HG02840 (cell line): Measurements from ENCODE around the gene AKR1C8.
"Not testable (repeated sequence)": the region's sequence is repeated elsewhere in the genome, so short reads cannot be mapped to it uniquely, and the experiment has no call there.

ENCODE experiments used
- ATAC-seq: cut with Tn5 transposase; IDR thresholded peaks from one replicate; pipeline ENCODE4 v1.9.1; 2021; ENCODE audit warnings: mild to moderate bottlenecking, moderate library complexity, moderate number of reproducible peaks; ENCODE audit not compliant: unreplicated experiment, low FRiP score

Gene AKR1C8

GRCh38 chr10:5184987-5185775, at the start of gene AKR1C8:
Gene AKR1C8 (minus strand): TSS chr10:5185150. CDS start chr10:5185104, 46 bp downstream.
- no peak for ATAC-seq

- ATAC-seq, result no peak
These were observed 49.3 kb upstream of the AKR1C8 start for GRCh38 chr10:5234106-5234860.

DNA sequence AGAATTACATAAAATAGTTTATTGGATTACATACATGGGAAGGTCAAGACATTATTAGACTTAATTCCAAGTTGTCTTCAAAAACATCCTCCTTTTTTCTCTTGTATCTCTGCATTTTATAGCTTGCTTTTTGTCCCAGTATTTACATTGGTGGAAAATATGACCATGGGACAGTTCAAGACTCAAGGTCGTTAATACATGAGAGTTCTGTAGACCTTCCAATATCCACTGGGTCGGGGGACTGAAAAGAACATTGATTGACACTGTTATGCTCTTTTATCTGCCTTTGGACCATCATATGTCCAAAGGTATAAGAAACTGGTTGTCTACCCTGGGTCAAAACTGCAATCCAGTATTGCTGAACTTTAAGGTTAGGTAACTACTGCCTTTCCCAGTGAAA, 48.4 kb upstream of the AKR1C8 start:
- ATAC-seq, result no peak

DNA sequence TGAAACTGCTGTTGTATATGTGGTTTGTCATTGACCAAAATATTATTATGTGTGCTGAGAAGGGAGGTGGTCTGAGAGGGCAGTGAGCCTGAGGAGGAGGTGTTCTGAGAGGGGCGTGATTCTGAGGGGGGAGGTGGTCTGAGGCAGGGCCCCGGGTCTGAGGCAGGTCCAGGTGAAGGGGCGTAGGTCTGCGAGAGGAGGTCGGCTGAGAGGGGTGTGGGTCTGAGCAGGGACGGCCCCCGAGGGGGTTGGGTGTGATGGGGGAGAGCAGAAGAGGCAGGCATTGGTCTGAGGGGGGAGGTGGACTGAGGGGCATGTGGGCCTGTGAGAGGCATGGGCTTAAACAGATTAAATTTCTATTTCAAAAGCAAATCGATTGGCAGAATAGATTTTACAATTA, 44.1 kb upstream of the AKR1C8 start:
- ATAC-seq, result no peak

DNA sequence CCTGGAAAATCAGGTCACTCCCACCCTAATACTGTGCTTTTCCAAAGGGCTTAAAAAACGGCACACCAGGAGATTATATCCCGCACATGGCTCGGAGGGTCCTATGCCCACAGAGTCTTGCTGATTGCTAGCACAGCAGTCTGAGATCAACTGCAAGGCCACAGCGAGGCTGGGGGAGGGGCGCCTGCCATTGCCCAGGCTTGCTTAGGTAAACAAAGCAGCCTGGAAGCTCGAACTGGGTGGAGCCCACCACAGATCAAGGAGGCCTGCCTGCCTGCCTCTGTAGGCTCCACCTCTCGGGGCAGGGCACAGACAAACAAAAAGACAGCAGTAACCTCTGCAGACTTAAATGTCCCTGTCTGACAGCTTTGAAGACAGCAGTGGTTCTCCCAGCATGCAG, 38.0 kb upstream of the AKR1C8 start:
- ATAC-seq, result not testable (repeated sequence)

DNA sequence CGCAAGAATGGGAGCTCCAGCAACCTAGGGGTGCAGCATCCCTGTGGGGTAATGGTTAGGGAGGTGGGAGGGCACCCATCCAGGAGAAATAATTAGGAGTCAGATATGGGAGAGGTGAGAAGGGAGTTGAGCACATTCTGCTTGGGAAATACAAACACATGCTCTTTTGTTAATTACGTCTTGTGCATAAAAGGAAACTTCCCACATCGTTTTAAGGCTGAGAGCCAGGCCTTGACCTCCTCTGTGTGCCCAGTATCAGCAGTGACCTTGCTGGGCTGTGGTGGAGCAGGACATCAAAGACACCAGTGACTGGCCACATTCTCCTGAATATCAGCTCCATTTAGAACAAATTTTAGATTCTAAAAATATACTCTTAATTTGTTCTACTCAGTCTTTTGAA, 34.3 kb upstream of the AKR1C8 start:
- ATAC-seq, result no peak

DNA sequence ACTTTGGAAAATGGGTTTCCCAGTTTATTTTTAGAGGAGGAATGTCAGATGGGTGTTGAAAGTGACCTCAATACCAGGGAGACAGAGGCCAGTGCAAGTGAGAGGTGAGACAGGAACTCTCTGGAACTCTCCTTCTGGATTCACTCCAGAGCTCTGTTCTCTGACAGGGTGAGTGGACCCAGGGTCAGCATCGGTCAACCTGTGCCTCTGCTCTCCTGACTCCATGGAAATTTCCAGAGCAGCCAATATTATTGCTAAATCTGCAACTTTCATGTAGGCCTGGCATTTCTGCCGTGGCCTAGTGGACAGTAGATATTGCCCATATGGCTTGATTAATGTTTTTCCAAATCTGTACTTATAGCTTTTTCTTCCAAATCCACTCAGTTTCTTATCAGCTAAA, 31.9 kb upstream of the AKR1C8 start:
- no peak for ATAC-seq

- no peak for ATAC-seq
These were observed 27.0 kb upstream of the AKR1C8 start for GRCh38 chr10:5211696-5212536.

GRCh38 chr10:5210261-5210660, 25.3 kb upstream of the AKR1C8 start:
- not testable (repeated sequence) for ATAC-seq

DNA sequence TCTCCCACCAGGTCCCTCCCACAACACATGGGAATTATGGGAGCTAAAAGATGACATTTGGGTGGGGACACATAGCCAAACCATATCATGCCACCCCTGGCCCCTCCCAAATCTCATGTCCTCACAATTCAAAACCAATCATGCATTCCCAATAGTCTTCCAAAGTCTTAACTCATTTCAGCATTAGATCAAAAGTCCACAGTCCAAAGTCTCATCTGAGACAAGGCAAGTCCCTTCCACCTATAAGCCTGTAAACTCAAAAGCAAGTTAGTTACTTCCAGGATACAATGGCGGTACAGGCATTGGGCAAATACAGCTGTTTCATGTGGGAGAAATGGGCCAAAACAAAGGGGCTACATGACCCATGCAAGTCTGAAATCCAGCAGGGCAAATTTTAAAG, 24.8 kb upstream of the AKR1C8 start:
- not testable (repeated sequence) for ATAC-seq

GRCh38 chr10:5206799-5207198, 21.8 kb upstream of the AKR1C8 start:
- no peak for ATAC-seq

DNA sequence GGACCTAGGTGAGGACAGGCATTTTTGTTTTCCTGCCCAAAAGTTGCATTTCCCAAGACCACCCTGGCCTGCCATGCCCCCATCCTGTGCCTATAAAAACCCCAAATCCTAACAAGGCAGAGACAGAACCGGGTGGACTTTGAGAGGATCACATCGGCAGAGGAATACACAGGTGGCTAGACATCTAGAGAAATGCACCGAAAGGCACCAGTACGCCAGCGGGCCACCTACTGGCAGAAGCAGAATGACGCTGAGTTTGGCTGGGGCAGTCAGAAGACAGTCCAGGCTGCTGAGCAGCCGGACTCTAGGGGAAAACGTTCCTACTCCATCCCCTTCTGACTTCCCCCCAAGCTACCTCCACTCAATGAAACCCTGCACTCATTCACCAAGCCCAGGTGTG, 14.4 kb upstream of the AKR1C8 start:
- ATAC-seq, result no peak

GRCh38 chr10:5198386-5198785, 13.4 kb upstream of the AKR1C8 start:
- ATAC-seq, result no peak

DNA sequence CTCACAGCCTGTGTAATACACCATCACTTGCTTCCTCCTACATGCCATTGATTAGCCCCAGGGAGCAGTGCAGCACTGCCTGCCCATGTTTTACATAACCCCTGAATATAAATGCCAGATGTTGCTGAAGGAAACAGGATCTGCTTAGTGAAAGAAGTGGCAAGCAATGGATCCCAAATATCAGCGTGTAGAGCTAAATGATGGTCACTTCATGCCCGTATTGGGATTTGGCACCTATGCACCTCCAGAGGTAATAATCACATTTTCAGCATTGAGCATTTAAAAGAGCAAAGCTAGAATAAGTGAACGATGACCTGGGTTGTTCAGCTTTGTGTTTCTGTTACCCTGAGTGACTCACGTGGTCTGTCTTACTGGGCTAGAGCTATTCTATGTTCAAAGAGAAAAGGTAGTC, 11.8 kb upstream of the AKR1C8 start, which contains the start of gene AKR1C4:
Gene AKR1C4, plus strand, starts transcription at position 136 of the 412 bp plus-strand sequence. Its CDS starts 31 bp downstream, at position 167.
- no peak for ATAC-seq

GRCh38 chr10:5195727-5196374, 10.9 kb upstream of the AKR1C8 start:
- no peak for ATAC-seq

DNA sequence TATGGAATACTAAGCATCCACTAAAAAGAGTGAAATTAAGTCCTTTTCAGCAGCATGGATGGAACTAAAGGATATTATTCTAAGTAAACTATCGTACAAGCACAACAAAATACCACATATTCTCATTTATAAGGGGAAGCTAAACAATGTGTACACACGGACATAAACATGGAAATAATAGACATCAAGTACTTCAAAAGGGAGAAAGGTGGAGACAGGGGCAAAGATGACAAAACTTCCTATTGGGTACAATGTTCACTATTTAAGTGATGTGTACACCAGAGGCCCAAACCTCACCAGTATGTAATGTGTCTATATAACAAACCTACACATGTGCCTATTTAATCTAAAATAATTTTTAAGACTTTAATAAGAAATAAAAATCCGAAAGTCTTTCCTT, 9.5 kb upstream of the AKR1C8 start:
- ATAC-seq, result no peak

DNA sequence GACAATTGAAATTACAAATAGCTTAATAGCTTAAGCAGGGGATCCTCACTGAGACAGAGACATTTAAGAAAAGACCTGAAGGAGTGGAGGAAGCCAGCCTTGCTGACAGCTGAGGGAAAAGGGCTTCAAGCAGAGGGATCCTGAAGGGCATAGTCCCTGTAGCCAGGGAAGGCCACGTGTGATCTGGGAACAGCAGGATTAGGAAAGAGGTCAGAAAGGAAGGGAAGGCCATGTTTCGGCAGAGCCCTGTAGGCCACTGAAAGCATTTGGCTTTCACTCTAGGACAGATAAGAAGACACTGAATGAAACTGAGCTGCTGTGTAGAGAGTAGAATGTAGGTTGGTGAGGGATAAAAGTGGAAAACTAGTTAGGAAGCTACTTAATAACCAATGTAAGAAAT, 3.4 kb upstream of the AKR1C8 start:
- ATAC-seq, result no peak

GRCh38 chr10:5187867-5188266, 2.9 kb upstream of the AKR1C8 start:
- ATAC-seq, result no peak

- ATAC-seq, result no peak
These were observed 1.0 kb downstream of the AKR1C8 start for GRCh38 chr10:5183923-5184322.

DNA sequence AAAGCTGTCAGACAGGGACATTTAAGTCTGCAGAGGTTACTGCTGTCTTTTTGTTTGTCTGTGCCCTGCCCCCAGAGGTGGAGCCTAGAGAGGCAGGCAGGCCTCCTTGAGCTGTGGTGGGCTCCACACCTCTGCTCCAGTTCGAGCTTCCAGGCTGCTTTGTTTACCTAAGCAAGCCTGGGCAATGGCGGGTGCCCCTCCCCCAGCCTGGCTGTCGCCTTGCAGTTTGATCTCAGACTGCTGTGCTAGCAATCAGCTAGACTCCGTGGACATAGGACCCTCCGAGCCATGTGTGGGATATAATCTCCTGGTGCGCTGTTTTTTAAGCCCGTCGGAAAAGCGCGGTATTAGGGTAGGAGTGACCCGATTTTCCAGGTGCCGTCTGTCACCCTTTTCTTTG, 4.4 kb downstream of the AKR1C8 start:
- ATAC-seq, result not testable (repeated sequence)
